Loucy (cell line): ENCODE results near the gene PDIK1L.

Experiments used
- EZH2phosphoT487 ChIP-seq: fragments of 200-600 bp; IDR thresholded peaks from 2 replicates; pipeline ENCODE4 v1.6.1; 2018; ENCODE audit warnings: antibody characterized with exemption, mild to moderate bottlenecking, moderate library complexity, borderline replicate concordance
- TF ChIP-seq, protein P1 (sequence below): fragments of 200-600 bp; sonication (generic); conservative IDR thresholded peaks from 2 replicates; pipeline ENCODE4 v1.5.1; 2014; ENCODE audit warnings: mild to moderate bottlenecking, antibody characterized with exemption, low read length

GRCh38 chr1:26156285-26157038 is 44.8 kb downstream of the PDIK1L start:
- TF ChIP-seq, protein P1, sequence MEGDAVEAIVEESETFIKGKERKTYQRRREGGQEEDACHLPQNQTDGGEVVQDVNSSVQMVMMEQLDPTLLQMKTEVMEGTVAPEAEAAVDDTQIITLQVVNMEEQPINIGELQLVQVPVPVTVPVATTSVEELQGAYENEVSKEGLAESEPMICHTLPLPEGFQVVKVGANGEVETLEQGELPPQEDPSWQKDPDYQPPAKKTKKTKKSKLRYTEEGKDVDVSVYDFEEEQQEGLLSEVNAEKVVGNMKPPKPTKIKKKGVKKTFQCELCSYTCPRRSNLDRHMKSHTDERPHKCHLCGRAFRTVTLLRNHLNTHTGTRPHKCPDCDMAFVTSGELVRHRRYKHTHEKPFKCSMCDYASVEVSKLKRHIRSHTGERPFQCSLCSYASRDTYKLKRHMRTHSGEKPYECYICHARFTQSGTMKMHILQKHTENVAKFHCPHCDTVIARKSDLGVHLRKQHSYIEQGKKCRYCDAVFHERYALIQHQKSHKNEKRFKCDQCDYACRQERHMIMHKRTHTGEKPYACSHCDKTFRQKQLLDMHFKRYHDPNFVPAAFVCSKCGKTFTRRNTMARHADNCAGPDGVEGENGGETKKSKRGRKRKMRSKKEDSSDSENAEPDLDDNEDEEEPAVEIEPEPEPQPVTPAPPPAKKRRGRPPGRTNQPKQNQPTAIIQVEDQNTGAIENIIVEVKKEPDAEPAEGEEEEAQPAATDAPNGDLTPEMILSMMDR = no peak
- TF ChIP-seq EZH2phosphoT487 = no peak
